Gastroesophageal sphincter (tissue), 4 donors: ENCODE results near the gene IFITM5. TPM values are rescaled to one million over a fixed set of nuclear protein-coding genes. Genes with fewer than 3 reads are reported as not detected.

Experiments
- ATAC-seq: fragments of 150-250 bp; one replicate; pipeline ENCODE4 v1.9.1; 2016; ENCODE audit warnings: mild to moderate bottlenecking, moderate library complexity
- H3K27ac ChIP-seq, 4 donors: fragments of 200-600 bp; sonication (generic) in 3 of 4; 1 replicate in 3 of 4; 2 replicates in 1 of 4; pipeline ENCODE4 v1.5.1; 2016 to 2019
- H3K27me3 ChIP-seq: fragments of 200-600 bp; sonication (generic); one replicate; pipeline ENCODE4 v1.5.1; 2019
- H3K36me3 ChIP-seq, 2 donors: fragments of 200-600 bp; sonication (generic); one replicate each; pipeline ENCODE4 v1.5.1; 2019; ENCODE audit warnings: control low read depth in 1 of 2
- H3K4me1 ChIP-seq, 3 donors: fragments of 200-600 bp; sonication (generic); 1 replicate in 2 of 3; 2 replicates in 1 of 3; pipeline ENCODE4 v1.5.1; 2016 to 2019; ENCODE audit warnings: control low read depth in 2 of 3
- H3K4me3 ChIP-seq, 2 donors: fragments of 200-600 bp; sonication (generic); one replicate each; pipeline ENCODE4 v1.5.1; 2019; ENCODE audit warnings: mild to moderate bottlenecking in 1 of 2, moderate library complexity in 1 of 2
- H3K9me3 ChIP-seq, 3 donors: fragments of 200-600 bp; sonication (generic); one replicate each; pipeline ENCODE4 v1.5.1; 2017 to 2019; ENCODE audit warnings: control low read depth in 2 of 3
- CTCF ChIP-seq, 4 experiments: fragments of 200-600 bp in 2 of 4; fragments of 450-650 bp in 2 of 4; sonication (generic) in 1 of 4; IDR thresholded peaks; one replicate each; pipeline ENCODE4 v1.5.1; 2017 to 2019; ENCODE audit warnings: antibody characterized with exemption in 4 of 4, mild to moderate bottlenecking in 2 of 4, moderate library complexity in 2 of 4
- EP300 ChIP-seq: sonication (generic); formaldehyde crosslinking; IDR thresholded peaks from one replicate; pipeline ENCODE4 v1.6.1; 2017; ENCODE audit warnings: antibody characterized with exemption, mild to moderate bottlenecking
- POLR2A ChIP-seq, 2 donors: fragments of 450-650 bp; IDR thresholded peaks; one replicate each; pipeline ENCODE4 v1.6.1; 2017; ENCODE audit warnings: antibody characterized with exemption in 2 of 2, mild to moderate bottlenecking in 2 of 2, moderate library complexity in 1 of 2
- POLR2AphosphoS5 ChIP-seq: sonication (generic); formaldehyde crosslinking; IDR thresholded peaks from one replicate; pipeline ENCODE4 v1.6.1; 2017; ENCODE audit warnings: antibody characterized with exemption
- WGBS, 2 donors: methylation state at CpG; one replicate each; pipeline ENCODE4 v1.1.5; 2018; ENCODE audit warnings: low coverage in 1 of 2; 5-methylcytosine and 5-hydroxymethylcytosine counted together
- total RNA-seq, 4 donors: library from RNA; depleted of rRNA; stranded (reverse); fragments of >200 nt; gene quantifications; one replicate each; pipeline ENCODE4 v1.1.0, GENCODE V29; 2016

The IFITM5 gene
- total RNA-seq, 4 donors from 2014 or later: not detected

DNA sequence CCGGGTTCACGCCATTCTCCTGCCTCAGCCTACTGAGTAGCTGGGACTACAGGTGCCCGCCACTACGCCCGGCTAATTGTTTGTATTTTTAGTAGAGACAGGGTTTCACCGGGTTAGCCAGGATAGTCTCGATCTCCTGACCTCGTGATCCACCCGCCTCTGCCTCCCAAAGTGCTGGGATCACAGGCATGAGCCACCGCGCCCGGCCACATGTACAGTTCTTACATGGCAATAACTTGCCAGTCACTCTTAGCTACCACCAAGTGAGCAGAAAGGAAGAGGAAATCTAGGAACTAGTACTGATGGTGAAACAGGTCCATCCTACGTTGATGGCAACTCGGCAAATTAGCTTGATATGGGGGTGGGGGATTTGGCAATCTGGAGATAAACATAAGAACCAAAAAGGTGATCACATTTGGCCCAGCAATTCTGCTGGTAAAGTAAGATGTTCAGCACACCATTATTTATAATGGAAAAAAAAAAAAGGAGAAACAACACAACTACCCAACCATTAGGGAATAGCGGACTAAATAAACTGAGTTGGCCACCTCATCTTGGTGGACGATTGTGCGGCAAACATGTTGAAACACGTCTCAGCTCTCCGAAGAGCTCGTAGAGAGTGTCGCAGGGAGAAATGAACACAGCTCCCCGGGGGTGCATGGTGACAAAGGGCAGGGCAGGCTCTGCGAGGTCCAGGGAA, 15.8 kb downstream of the IFITM5 start:
- H3K9me3 ChIP-seq: no peaks in the 10 kb centered on the region
- peaks cover 0 to 41% (median 20%) of the 10 kb centered on the region in 3 donors for H3K4me1 ChIP-seq
- H3K4me3 ChIP-seq: no peak overlapping the region
- TF ChIP-seq CTCF (IDR thresholded peaks at IDR 0.05): no peak
- no peak for TF ChIP-seq POLR2A (IDR thresholded peaks at IDR 0.05)
- no peak for TF ChIP-seq EP300
- no peak for TF ChIP-seq POLR2AphosphoS5
- WGBS, 2 donors: 63 to 70% methylated on average over 6 to 11 of the region's 23 CpGs
- H3K27me3 ChIP-seq: peaks cover 90% of the 10 kb centered on the region
- H3K27ac ChIP-seq: no peak overlapping the region
- no peaks in the 10 kb centered on the region for H3K36me3 ChIP-seq
- no peak for ATAC-seq

GRCh38 chr11:282630-283360, 16.5 kb downstream of the IFITM5 start:
- H3K4me1 ChIP-seq: peaks cover 0 to 34% (median 17%) of the 10 kb centered on the region in 3 donors
- 55 to 68% methylated on average over 5 to 6 of the region's 13 CpGs for WGBS, 2 donors
- peaks cover 95% of the 10 kb centered on the region for H3K27me3 ChIP-seq
- no peak overlapping the region for H3K27ac ChIP-seq
- no peaks in the 10 kb centered on the region for H3K9me3 ChIP-seq
- no peak for ATAC-seq
- no peak overlapping the region for H3K4me3 ChIP-seq
- no peaks in the 10 kb centered on the region for H3K36me3 ChIP-seq
- TF ChIP-seq EP300 (no peak), CTCF (IDR thresholded peaks at IDR 0.05) (no peak), POLR2AphosphoS5 (no peak)

GRCh38 chr11:282171-282570, 17.2 kb downstream of the IFITM5 start:
- Histone ChIP-seq H3K4me1 (peaks cover 0 to 32% (median 17%) of the 10 kb centered on the region in 3 donors), H3K4me3 (no peak overlapping the region), H3K36me3 (no peaks in the 10 kb centered on the region), H3K9me3 (no peaks in the 10 kb centered on the region), H3K27me3 (peaks cover 97% of the 10 kb centered on the region), H3K27ac (no peak overlapping the region)
- no peak for TF ChIP-seq POLR2A (IDR thresholded peaks at IDR 0.05)
- TF ChIP-seq EP300: no peak
- no peak for TF ChIP-seq CTCF (IDR thresholded peaks at IDR 0.05)
- no peak for TF ChIP-seq POLR2AphosphoS5
- WGBS, 2 donors: 80% methylated on average over 1 of the region's 4 CpGs; no CpG with 5 or more reads in 1 of the 2 donors
- no peak for ATAC-seq

DNA sequence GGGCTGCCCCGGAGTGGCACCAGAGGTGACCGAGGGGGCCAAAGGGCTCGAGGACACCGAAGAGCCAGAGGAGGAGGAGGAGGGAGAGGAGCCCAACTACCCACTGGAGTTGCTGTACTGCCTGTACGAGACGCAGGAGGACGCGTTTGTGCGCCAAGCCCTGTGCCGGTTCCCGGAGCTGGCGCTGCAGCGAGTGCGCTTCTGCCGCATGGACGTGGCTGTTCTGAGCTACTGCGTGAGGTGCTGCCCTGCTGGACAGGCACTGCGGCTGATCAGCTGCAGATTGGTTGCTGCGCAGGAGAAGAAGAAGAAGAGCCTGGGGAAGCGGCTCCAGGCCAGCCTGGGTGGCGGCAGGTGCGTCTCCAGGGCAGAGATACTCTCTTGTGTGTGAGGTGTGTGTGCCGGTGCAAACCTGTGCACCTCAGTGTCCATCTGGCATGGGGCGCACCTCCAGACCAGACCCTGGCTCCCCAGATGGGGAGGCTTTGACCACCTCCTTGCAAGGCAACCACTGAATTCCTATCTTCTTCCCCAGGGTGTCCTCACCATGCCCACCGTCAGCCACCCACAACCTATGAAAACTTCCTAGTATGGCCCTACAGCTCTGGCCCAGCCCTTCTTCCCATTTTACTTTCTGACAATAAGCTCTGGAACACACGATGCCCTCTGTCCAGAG, 17.7 kb downstream of the IFITM5 start:
- no peak for ATAC-seq
- no peaks in the 10 kb centered on the region for H3K9me3 ChIP-seq
- peaks cover 0 to 32% (median 17%) of the 10 kb centered on the region in 3 donors for H3K4me1 ChIP-seq
- no peaks in the 10 kb centered on the region for H3K36me3 ChIP-seq
- peaks cover 93% of the 10 kb centered on the region for H3K27me3 ChIP-seq
- H3K27ac ChIP-seq: no peak overlapping the region
- 33 to 35% methylated on average over 14 to 15 of the region's 26 CpGs for WGBS, 2 donors
- no peak for TF ChIP-seq EP300
- TF ChIP-seq POLR2A (IDR thresholded peaks at IDR 0.05): no peak
- TF ChIP-seq POLR2AphosphoS5: no peak
- no peak for TF ChIP-seq CTCF (IDR thresholded peaks at IDR 0.05)
- H3K4me3 ChIP-seq: peak overlapping the region in 1 of 2 donors; percentile 36
